H1 (cell line): ENCODE measurements around the gene TSPAN9. TPM values are rescaled to one million over a fixed set of nuclear protein-coding genes. Genes with fewer than 3 reads are reported as not detected.

Experiments used
- KDM4A ChIP-seq: IDR thresholded peaks from one replicate; pipeline ENCODE4 v1.7.1; 2012; ENCODE audit warnings: low read depth, mild to moderate bottlenecking, moderate library complexity, low read length, inconsistent platforms; ENCODE audit not compliant: severe bottlenecking
- RFX5 ChIP-seq: IDR thresholded peaks from 2 replicates; pipeline ENCODE4 v1.6.1; 2011; ENCODE audit warnings: low read depth, low read length, improper control_type of control experiment, borderline replicate concordance
- TAF7 ChIP-seq: optimal IDR thresholded peaks from 2 replicates; pipeline ENCODE3; 2011; ENCODE audit warnings: low read depth, mild to moderate bottlenecking, inconsistent platforms, low read length, moderate library complexity, borderline replicate concordance
- polyA plus RNA-seq, 7 experiments: library from polyadenylated mRNA; depleted of rRNA in 3 of 7; stranded (reverse) in 5 of 7; unstranded in 2 of 7; fragments of >200 nt in 5 of 7; fragments of 200-250 nt in 2 of 7; gene quantifications; 1 replicate in 5 of 7; 2 replicates in 1 of 7; 4 replicates in 1 of 7; pipeline versions ENCODE4 v1.2.1 to v1.2.3, GENCODE V29; 2011 to 2013; ENCODE audit warnings: missing spikeins in 2 of 7, mixed read lengths in 2 of 7
- total RNA-seq: library from RNA; stranded (reverse); fragmentation: NEBNext Ultra II Directional; extraction: Animal tissue kit (Norgen Biotek cat#: 25700); gene quantifications from 2 replicates; pipeline ENCODE4 v1.2.1, GENCODE V29; 2021

The TSPAN9 gene
- total and polyA plus RNA-seq, 2 of the 8 experiments (the other 6 are each of a cell fraction or from before 2014, with no cell fraction given): 11.5 to 29.1 TPM

- no peak for TF ChIP-seq TAF7
- no peak for TF ChIP-seq KDM4A
- TF ChIP-seq RFX5: no peak
These were observed 109.5 kb downstream of the TSPAN9 start (continued) for GRCh38 chr12:3186546-3187215.
